Measurements from ENCODE around the gene CDK5RAP2. TPM values are rescaled to one million over a fixed set of nuclear protein-coding genes. Genes with fewer than 3 reads are reported as not detected.

CDK5RAP2 gene
- total RNA-seq, 2 donors from 2014 or later: 31.9 to 45.8 TPM

- TF ChIP-seq CTCF (IDR thresholded peaks at IDR 0.05): no peak
- H3K4me3 ChIP-seq: no peak overlapping the region
- no peaks in the 10 kb centered on the region for H3K9me3 ChIP-seq
- no peak overlapping the region for H3K9ac ChIP-seq (ENCODE audit: low read depth in 2 of 2, low read length in 2 of 2)
- H3K27ac ChIP-seq: no peak overlapping the region
- intact Hi-C loops (cut with DNase I): no loop called here
- no peaks in the 10 kb centered on the region for H3K27me3 ChIP-seq
- peaks cover 4% of the 10 kb centered on the region for H3K36me3 ChIP-seq
- no peaks in the 10 kb centered on the region for H3K4me1 ChIP-seq
- DNase-seq: no peak
These were observed 174.1 kb downstream of the CDK5RAP2 start for GRCh38 chr9:120405860-120406259.

DNA sequence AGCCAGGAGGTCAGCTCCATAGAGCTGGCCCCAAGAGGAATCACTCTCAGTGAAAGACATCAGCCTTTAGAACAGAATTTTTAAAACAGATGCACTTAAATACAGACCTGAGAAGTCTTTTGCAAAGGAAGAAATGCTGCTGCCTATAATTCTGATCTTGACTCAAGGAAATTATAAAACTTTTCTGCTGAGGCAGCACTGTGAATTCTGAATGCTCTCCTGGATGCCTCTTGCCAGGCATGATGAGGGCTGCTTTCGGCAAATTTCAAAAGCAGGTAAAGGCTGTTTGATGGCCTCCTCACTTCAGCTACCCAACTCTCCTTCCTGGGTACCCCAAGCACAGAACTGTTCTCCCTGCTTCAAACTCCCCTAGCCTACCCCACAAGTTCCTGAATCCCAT lies 174.8 kb downstream of the CDK5RAP2 start:
- Histone ChIP-seq H3K27ac (no peak overlapping the region), H3K9me3 (no peaks in the 10 kb centered on the region), H3K4me1 (no peaks in the 10 kb centered on the region), H3K4me3 (no peak overlapping the region), H3K36me3 (peaks cover 4% of the 10 kb centered on the region), H3K27me3 (no peaks in the 10 kb centered on the region), H3K9ac (ENCODE audit: low read depth in 2 of 2, low read length in 2 of 2) (no peak overlapping the region)
- intact Hi-C loops (cut with DNase I): no loop called here
- DNase-seq: no peak
- TF ChIP-seq CTCF (IDR thresholded peaks at IDR 0.05): no peak

DNA sequence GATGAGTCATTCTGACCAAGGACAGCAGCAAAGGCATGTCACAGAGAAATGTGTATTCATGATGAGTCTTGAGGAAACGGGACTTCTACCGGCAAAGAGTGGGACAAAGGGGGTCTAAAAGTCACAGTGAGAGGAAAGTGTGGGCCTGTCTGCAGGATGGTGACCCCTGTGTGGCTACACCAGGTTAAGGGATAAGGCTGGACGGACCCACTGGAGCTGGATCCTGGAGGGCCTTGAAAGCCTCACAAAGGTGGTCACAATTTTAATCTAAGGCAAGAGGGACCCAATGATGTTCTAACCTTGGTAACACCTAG lies 176.5 kb downstream of the CDK5RAP2 start:
- H3K4me1 ChIP-seq: no peaks in the 10 kb centered on the region
- TF ChIP-seq CTCF (IDR thresholded peaks at IDR 0.05): no peak
- no peaks in the 10 kb centered on the region for H3K9me3 ChIP-seq
- H3K9ac ChIP-seq (ENCODE audit: low read depth in 2 of 2, low read length in 2 of 2): no peak overlapping the region
- H3K36me3 ChIP-seq: no peaks in the 10 kb centered on the region
- intact Hi-C loops (cut with DNase I): no loop called here
- H3K4me3 ChIP-seq: no peak overlapping the region
- no peak for DNase-seq
- H3K27me3 ChIP-seq: no peaks in the 10 kb centered on the region
- H3K27ac ChIP-seq: no peak overlapping the region

GRCh38 chr9:120402741-120403542 lies 177.0 kb downstream of the CDK5RAP2 start:
- DNase-seq: no peak
- H3K36me3 ChIP-seq: no peaks in the 10 kb centered on the region
- intact Hi-C loops (cut with DNase I): no loop called here
- H3K9me3 ChIP-seq: no peaks in the 10 kb centered on the region
- H3K9ac ChIP-seq (ENCODE audit: low read depth in 2 of 2, low read length in 2 of 2): no peak overlapping the region
- TF ChIP-seq CTCF (IDR thresholded peaks at IDR 0.05): no peak
- no peaks in the 10 kb centered on the region for H3K4me1 ChIP-seq
- no peaks in the 10 kb centered on the region for H3K27me3 ChIP-seq
- H3K4me3 ChIP-seq: no peak overlapping the region
- H3K27ac ChIP-seq: no peak overlapping the region

DNA sequence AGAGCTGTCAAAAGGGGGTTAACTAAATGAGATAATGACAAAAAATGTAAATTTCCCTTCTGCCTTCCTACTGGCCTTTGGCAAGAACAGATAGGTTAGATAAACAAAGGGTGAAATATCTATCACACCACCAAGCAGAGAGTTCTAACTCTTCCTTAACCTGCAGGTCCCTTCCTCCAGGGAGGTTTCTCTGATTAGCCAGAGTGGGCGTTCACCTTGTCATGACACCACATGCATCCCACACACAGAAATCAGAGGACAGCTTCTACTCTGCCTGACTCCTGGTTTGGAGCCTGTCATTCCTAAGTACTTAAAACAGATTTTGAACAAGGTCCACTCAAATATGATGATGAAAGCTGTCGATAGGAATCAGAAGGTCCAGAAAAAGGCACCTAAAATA lies 180.0 kb downstream of the CDK5RAP2 start:
- TF ChIP-seq CTCF (IDR thresholded peaks at IDR 0.05): no peak
- intact Hi-C loops (cut with DNase I): no loop called here
- Histone ChIP-seq H3K9me3 (no peaks in the 10 kb centered on the region), H3K4me3 (no peak overlapping the region), H3K9ac (ENCODE audit: low read depth in 2 of 2, low read length in 2 of 2) (no peak overlapping the region), H3K27me3 (no peaks in the 10 kb centered on the region), H3K36me3 (no peaks in the 10 kb centered on the region), H3K4me1 (no peaks in the 10 kb centered on the region), H3K27ac (no peak overlapping the region)
- DNase-seq: no peak
